Right forelimb (tissue), 1 donor: ENCODE data around the gene SYNGAP1.
"Not testable (repeated sequence)": the region's sequence is repeated elsewhere in the genome, so short reads cannot be mapped to it uniquely, and the experiment has no call there.

Experiments used
- DNase-seq: peaks from one replicate; pipeline ENCODE4 v3.0.0-alpha.2; 2018

Gene SYNGAP1

DNA sequence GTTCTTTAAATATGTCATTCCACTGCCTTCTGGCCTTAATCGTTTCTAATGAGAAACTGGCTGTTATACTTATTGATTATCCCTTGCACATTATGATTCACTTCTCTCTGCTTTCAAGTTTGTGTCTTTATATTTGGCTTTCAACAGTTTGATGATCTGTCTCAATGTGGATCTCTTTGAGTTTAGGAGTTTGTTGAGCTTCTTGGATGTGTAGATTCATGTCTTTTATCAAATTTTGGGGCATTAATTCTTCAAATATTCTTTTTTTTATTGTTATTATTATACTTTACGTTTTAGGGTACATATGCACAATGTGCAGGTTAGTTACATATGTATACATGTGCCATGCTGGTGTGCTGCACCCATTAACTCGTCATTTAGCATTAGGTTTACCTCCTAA, 63.8 kb downstream of the SYNGAP1 start:
- DNase-seq, result no peak

DNA sequence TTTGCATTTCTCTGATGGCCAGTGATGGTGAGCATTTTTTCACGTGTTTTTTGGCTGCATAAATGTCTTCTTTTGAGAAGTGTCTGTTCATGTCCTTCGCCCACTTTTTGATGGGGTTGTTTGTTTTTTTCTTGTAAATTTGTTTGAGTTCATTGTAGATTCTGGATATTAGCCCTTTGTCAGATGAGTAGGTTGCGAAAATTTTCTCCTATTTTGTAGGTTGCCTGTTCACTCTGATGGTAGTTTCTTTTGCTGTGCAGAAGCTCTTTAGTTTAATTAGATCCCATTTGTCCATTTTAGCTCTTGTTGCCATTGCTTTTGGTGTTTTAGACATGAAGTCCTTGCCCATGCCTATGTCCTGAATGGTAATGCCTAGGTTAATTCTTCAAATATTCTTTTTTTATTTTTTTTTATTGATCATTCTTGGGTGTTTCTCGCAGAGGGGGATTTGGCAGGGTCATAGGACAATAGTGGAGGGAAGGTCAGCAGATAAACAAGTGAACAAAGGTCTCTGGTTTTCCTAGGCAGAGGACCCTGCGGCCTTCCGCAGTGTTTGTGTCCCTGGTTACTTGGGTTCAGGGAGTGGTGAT, 64.9 kb downstream of the SYNGAP1 start:
- DNase-seq, result not testable (repeated sequence)

DNA sequence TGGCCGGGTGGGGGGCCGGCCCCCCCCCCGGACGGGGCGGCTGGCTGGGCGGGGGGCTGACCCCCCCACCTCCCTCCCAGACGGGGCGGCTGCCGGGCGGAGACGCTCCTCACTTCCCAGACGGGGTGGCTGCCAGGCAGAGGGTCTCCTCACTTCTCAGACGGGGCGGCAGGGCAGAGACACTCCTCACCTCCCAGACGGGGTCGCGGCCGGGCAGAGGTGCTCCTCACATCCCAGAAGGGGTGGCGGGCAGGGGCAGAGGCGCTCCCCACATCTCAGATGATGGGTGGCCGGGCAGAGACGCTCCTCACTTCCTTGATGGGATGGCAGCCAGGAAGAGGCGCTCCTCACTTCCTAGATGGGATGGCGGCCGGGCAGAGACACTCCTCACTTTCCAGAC, 65.8 kb downstream of the SYNGAP1 start:
- not testable (repeated sequence) for DNase-seq

DNA sequence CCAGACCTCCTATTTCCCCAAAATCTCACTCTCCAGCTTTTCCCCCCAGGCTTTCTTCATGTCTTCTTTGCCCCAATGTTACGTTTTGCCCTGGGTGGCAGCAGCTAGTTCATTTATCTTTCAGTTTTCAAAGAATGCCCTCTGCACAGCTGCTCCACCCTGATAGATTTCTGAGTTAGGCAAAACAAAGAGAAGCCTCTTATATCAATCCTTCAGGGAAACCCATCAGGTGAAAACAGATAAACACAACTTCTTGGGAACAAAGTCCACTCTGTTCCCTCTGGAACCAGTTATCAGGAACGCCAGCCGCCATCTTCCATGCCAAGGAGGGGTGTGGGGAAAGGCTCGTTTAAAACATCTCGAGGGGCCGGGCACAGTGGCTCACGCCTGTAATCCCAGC, 68.5 kb downstream of the SYNGAP1 start:
- DNase-seq, result no peak

DNA sequence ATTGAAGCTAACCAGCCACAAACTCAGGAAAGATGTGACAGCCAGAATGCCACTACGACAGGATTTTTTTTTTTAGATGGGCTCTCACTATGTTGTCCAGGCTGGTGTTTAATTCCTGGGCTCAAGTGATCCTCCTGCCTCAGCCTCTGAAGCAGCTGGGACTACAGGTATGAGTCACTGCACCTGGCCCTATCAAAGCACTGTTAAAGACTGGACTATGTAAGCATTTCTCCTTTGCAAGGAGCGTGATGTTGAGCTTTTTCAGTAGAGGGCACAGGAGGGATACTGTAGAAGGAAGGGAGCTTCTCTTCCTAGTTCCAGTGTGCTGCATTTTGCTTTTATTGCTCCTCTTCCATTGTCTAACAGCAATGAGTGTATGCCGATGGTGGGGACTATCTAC, 70.3 kb downstream of the SYNGAP1 start:
- DNase-seq, result no peak

DNA sequence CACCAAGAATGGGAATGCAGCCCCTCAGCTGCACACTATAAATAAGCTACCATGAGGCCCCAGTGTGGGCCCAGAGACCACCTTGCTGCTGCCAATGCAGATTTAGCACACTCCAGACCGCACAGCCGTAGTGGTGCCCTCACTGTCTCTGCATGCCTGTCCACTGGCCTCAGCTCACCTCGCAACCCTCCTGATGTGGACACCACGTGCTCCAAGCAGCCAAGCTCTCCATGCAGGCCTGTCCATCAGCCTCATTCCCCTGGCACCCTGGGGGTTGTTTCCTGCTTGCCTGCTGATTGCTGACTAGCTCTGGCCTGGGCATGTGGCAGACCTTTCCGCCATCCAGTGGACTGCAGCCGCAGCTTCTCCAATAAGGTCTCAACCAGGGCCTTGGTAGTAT, 70.8 kb downstream of the SYNGAP1 start:
- no peak for DNase-seq

DNA sequence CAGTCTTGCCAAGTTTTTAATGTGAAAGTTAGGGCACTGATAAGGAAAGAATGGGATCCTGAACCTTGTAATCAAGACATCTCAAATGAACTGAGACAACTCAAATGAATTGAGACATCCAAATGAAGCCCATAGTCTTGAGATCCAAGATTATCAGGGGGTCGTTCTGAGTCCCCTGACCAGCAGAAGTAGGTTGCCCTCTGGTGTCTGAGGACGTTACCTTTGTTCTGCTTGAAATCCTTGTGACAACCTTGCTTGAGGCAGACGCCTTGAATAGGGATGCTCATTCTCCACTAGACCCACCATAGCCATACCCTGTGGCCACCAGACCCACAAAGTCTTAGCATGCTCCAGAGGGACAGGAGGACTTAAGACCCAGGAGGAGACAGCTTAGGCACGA, 72.2 kb downstream of the SYNGAP1 start:
- no peak for DNase-seq

DNA sequence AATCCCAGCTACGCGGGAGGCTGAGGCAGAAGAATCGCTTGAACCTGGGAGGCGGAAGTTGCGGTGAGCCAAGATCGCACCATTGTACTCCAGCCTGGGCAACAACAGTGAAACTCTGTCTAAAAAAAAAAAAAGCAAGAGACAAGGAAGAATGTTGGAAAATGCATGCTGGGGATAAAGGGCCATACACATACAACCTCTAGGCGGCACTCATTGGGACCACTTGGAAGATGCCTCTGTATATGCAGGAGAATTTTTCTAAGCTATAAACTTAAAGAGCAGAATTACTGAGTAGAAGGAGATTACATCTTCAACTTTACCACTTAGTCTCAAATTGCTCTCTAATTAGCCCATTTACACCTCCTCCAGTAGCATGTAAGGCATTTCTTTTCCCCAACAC, 77.3 kb downstream of the SYNGAP1 start:
- DNase-seq, result no peak

DNA sequence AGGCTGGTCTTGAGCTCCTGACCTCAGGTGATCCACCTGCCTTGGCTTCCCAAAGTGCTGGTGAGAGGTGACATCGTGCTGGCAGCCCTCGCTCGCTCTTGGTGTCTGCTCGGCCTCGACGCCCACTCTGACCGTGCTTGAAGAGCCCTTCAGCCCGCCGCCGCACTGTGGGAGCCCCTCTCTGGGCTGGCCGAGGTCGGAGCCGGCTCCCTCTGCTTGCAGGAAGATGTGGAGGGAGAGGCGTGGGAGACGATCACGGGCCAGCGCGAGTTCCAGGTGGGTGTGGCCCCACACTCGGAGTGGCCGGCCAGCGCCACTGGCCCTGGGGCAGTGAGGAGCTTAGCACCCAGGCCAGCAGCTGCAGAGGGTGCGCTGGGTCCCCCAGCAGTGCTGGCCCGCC, 82.6 kb downstream of the SYNGAP1 start:
- DNase-seq, result no peak

DNA sequence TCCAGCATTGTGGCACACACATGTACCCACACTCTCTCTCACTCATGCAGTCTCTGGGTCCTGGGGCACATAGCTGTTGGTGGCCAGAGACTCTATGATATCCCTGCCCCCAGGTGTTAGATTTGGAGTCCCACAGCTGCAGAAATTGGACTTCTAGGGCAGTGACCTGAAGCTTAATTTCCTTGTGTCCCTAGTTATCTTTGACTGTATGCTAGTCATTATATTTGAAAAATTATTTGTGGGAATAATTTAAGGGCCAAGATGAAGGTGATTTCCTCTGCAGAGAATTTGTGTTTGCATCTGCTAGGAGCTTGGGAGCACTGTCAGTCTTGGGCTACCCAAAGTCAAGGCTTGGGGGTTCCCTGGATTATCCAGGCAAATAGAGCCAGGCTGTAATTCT, 84.6 kb downstream of the SYNGAP1 start:
- DNase-seq, result no peak
